ENCODE data around the gene SLC6A6. TPM values are rescaled to one million over a fixed set of nuclear protein-coding genes. Genes with fewer than 3 reads are reported as not detected.

SLC6A6 gene
- total RNA-seq, 1 experiment from 2014 or later: 72.6 TPM

DNA sequence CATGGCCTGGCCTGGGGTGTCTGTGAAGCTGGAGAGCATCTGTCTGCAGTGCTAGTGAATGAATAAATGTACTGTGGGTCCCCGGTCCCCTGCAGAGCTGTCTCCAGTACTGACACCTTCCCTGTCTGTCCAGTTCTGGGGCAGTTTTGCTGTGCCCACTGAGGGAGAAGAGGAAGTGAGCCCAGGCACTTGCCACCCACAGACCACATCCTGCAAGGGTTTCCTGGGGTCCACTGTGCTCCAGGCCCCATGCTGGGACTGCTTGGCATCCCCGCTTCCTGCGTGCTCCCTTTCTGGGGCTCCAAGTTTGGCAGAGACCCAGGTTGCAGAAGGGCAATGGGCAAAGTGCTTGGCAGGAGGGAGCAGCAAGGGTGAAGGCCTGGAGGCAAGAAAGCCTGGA, 4.9 kb upstream of the SLC6A6 start:
- no peaks in the 10 kb centered on the region for H3K23me2 ChIP-seq (ENCODE audit: insufficient read length, low read depth, low read length, poor library complexity, severe bottlenecking)
- Mint-ChIP-seq H3K4me1 (peaks cover 21 to 35% of the 10 kb centered on the region in 2 experiments), H3K27me3 (ENCODE audit: low read depth) (peaks cover 10% of the 10 kb centered on the region; the same call in 1 of the 2 replicates), H3K4me3 (no peak overlapping the region), H3K27ac (no peak overlapping the region), H3K36me3 (ENCODE audit: insufficient read depth in 1 of 3, low read depth in 3 of 3) (no peaks in the 10 kb centered on the region; a peak in 1 of 7 replicates), H3K9me3 (no peaks in the 10 kb centered on the region)
- no peak overlapping the region for H2AK5ac ChIP-seq (ENCODE audit: insufficient read length, low read length)
- H3K79me1 ChIP-seq (ENCODE audit: insufficient read depth, low read depth, low read length, poor library complexity, severe bottlenecking): no peaks in the 10 kb centered on the region
- H3K56ac ChIP-seq (ENCODE audit: insufficient read length, low read depth, low read length): no peak overlapping the region
- H2BK120ac ChIP-seq (ENCODE audit: low read depth, low read length, poor library complexity, severe bottlenecking): no peak overlapping the region
- H3K9me3 ChIP-seq (ENCODE audit: control insufficient read depth, low read depth, low read length): no peaks in the 10 kb centered on the region
- DNase-seq: no peak
- no CpG with 5 or more reads among the region's 3 CpGs for WGBS (ENCODE audit: extremely low coverage, insufficient read length, low lambda C conversion rate)
- H4K20me1 ChIP-seq (ENCODE audit: control insufficient read depth, insufficient read depth, insufficient read length): no peaks in the 10 kb centered on the region
- no peak overlapping the region for H4K5ac ChIP-seq (ENCODE audit: insufficient read length, low read depth, low read length)
- no peak overlapping the region for H4K8ac ChIP-seq (replicated peaks; ENCODE audit: insufficient read length, low read depth, low read length)
- H2BK20ac ChIP-seq (ENCODE audit: low read depth, low read length, poor library complexity, severe bottlenecking): no peak overlapping the region
- no peak overlapping the region for H2BK15ac ChIP-seq (ENCODE audit: low read depth, low read length)
- H3K9ac ChIP-seq (ENCODE audit: extremely low read depth, insufficient read length, low read length): no peak overlapping the region
- no peak overlapping the region for H3T11ph ChIP-seq (ENCODE audit: low read length)
- TF ChIP-seq, protein P1, sequence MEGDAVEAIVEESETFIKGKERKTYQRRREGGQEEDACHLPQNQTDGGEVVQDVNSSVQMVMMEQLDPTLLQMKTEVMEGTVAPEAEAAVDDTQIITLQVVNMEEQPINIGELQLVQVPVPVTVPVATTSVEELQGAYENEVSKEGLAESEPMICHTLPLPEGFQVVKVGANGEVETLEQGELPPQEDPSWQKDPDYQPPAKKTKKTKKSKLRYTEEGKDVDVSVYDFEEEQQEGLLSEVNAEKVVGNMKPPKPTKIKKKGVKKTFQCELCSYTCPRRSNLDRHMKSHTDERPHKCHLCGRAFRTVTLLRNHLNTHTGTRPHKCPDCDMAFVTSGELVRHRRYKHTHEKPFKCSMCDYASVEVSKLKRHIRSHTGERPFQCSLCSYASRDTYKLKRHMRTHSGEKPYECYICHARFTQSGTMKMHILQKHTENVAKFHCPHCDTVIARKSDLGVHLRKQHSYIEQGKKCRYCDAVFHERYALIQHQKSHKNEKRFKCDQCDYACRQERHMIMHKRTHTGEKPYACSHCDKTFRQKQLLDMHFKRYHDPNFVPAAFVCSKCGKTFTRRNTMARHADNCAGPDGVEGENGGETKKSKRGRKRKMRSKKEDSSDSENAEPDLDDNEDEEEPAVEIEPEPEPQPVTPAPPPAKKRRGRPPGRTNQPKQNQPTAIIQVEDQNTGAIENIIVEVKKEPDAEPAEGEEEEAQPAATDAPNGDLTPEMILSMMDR (conservative IDR thresholded peaks at IDR 0.05): no peak
- H3K4me1 ChIP-seq (ENCODE audit: insufficient read depth, low read length): no peaks in the 10 kb centered on the region
- no peaks in the 10 kb centered on the region for H3K79me2 ChIP-seq (ENCODE audit: insufficient read depth, low read length)
- H2BK12ac ChIP-seq (ENCODE audit: insufficient read length, low read depth, low read length): no peak overlapping the region
- no peak overlapping the region for H3K4ac ChIP-seq (ENCODE audit: low read depth, low read length)
- H4K91ac ChIP-seq (ENCODE audit: insufficient read length, low read depth, low read length): no peak overlapping the region
- H3K23ac ChIP-seq (ENCODE audit: insufficient read length, low read depth, low read length): no peak overlapping the region
- no peak overlapping the region for H2AFZ ChIP-seq (ENCODE audit: low read length)
- H3K27ac ChIP-seq (ENCODE audit: insufficient read length, low read depth, low read length): no peak overlapping the region
- H3K14ac ChIP-seq (ENCODE audit: insufficient read depth, low read length): no peak overlapping the region
- H2BK5ac ChIP-seq (ENCODE audit: insufficient read length, low read length): no peak overlapping the region
- no peak overlapping the region for H3K4me2 ChIP-seq (ENCODE audit: insufficient read depth, insufficient read length, low read length)
- no peak overlapping the region for H3K18ac ChIP-seq (ENCODE audit: insufficient read length, low read depth, low read length)
- H3K27me3 ChIP-seq (ENCODE audit: insufficient read depth, low read length): no peaks in the 10 kb centered on the region

Measured in H9 (cell line).